ENCODE data around the gene TSR3.

Gene TSR3

DNA sequence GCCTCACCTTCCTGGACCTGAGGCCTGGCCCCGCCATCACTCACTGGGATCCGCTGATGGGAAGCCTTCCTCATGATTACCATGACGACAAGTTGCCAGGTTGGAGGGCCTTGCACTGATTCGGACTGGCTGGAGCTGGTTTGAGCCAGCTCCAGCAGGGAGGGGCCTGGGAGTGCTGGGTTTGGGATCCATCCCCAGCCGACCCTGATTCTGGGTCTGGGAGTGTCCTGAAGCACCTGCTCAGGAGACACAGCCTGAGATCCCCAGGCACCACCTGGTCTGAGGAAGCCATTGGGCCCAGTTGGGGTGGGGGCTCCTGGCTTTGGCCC lies 24.1 kb downstream of the TSR3 start:
- Histone ChIP-seq H3K27ac (replicated peaks) (no peak overlapping the region), H3K27me3 (ENCODE audit: insufficient read depth, poor library complexity, severe bottlenecking) (peaks cover 15% of the 10 kb centered on the region), H3K4me3 (replicated peaks; ENCODE audit: insufficient read depth, low read length) (no peak overlapping the region)
- DNase-seq (ENCODE audit: low read depth in 1 of 2, low spot score in 1 of 2) = no peak
- TF ChIP-seq POLR2AphosphoS5 (IDR thresholded peaks at IDR 0.05; ENCODE audit: low read depth) (no peak), REST (IDR thresholded peaks at IDR 0.05; ENCODE audit: insufficient replicate concordance, low read depth) (no peak)

DNA sequence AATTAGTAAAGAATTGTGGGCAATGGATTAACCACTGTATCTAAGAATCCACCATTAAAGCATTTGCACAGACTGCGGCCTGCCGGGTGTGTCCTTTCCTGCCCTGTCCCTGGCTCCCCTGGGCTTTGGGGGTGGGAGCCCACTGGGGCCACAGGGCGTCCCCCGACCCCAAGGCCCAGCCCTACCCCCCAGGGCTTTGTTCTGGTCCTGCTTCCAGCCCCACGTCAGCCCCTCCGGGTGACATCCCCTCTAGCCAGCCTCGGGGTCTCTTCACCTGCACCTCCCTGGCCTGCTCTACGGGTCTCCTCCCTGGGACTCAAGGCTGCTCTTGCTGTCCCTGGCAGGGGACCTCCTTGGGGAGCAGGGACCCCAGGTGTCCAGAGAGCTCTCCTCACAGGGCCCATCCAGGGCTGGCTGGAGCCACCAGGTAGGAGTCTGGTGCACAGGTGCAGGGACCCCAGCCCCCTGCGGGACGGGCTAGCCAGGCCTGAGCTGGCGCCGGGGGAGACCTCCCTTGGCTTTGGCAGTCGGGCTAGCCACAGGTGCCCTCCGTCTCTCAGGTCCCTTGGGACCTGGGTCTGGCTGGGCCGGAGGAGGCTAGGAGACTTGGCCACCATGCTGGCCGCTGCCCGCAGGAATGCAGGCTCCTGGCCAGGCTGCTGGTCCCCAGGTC lies 24.6 kb downstream of the TSR3 start:
- H3K4me3 ChIP-seq (replicated peaks; ENCODE audit: insufficient read depth, low read length) = no peak overlapping the region
- no peak for TF ChIP-seq REST (IDR thresholded peaks at IDR 0.05; ENCODE audit: insufficient replicate concordance, low read depth)
- TF ChIP-seq, protein P1, sequence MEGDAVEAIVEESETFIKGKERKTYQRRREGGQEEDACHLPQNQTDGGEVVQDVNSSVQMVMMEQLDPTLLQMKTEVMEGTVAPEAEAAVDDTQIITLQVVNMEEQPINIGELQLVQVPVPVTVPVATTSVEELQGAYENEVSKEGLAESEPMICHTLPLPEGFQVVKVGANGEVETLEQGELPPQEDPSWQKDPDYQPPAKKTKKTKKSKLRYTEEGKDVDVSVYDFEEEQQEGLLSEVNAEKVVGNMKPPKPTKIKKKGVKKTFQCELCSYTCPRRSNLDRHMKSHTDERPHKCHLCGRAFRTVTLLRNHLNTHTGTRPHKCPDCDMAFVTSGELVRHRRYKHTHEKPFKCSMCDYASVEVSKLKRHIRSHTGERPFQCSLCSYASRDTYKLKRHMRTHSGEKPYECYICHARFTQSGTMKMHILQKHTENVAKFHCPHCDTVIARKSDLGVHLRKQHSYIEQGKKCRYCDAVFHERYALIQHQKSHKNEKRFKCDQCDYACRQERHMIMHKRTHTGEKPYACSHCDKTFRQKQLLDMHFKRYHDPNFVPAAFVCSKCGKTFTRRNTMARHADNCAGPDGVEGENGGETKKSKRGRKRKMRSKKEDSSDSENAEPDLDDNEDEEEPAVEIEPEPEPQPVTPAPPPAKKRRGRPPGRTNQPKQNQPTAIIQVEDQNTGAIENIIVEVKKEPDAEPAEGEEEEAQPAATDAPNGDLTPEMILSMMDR (IDR thresholded peaks at IDR 0.05; ENCODE audit: insufficient read depth, low read length) = no peak
- TF ChIP-seq POLR2AphosphoS5 (IDR thresholded peaks at IDR 0.05; ENCODE audit: low read depth) = no peak
- no peak for TF ChIP-seq GABPA (IDR thresholded peaks at IDR 0.05; ENCODE audit: low read depth)
- TF ChIP-seq SPI1 (IDR thresholded peaks at IDR 0.05; ENCODE audit: borderline replicate concordance, low read depth) = no peak
- peaks cover 10% of the 10 kb centered on the region for H3K27me3 ChIP-seq (ENCODE audit: insufficient read depth, poor library complexity, severe bottlenecking)
- H3K27ac ChIP-seq (replicated peaks) = no peak overlapping the region
- no peak for DNase-seq (ENCODE audit: low read depth in 1 of 2, low spot score in 1 of 2)

DNA sequence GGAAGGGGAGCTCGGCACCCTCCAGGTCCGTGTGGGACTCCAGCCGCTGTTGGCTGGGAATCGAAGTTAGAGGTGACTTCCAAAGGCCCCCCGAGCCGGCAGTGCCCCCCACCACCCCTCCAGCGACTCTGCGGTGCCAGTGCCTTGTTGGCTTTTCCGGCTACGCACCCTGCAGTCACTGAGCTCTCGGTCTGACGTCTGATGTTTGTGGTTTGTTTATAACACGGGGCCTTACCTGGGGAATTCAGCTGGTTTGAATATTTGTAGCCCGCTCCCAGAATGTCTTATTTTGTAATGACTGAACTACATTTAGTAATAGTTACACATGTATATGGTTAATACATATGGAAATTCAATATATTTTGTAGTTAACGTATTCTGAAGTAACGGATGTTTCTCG lies 25.3 kb downstream of the TSR3 start:
- TF ChIP-seq GABPA (IDR thresholded peaks at IDR 0.05; ENCODE audit: low read depth) = no peak
- TF ChIP-seq, protein P1 (IDR thresholded peaks at IDR 0.05; ENCODE audit: insufficient read depth, low read length) = no peak
- no peak for TF ChIP-seq POLR2AphosphoS5 (IDR thresholded peaks at IDR 0.05; ENCODE audit: low read depth)
- no peak for TF ChIP-seq REST (IDR thresholded peaks at IDR 0.05; ENCODE audit: insufficient replicate concordance, low read depth)
- Histone ChIP-seq H3K27me3 (ENCODE audit: insufficient read depth, poor library complexity, severe bottlenecking) (peaks cover 3% of the 10 kb centered on the region), H3K27ac (replicated peaks) (no peak overlapping the region), H3K4me3 (replicated peaks; ENCODE audit: insufficient read depth, low read length) (no peak overlapping the region)
- DNase-seq (ENCODE audit: low read depth in 1 of 2, low spot score in 1 of 2) = no peak

Data from HL-60 (cell line).